ENCODE results near the gene NEDD4. TPM values are rescaled to one million over a fixed set of nuclear protein-coding genes. Genes with fewer than 3 reads are reported as not detected.
"Not testable (repeated sequence)": the region's sequence is repeated elsewhere in the genome, so short reads cannot be mapped to it uniquely, and the experiment has no call there.

The NEDD4 gene
- total and polyA plus RNA-seq, 2 of the 4 experiments (the other 2 are of a cell fraction) = 27.4 to 80.7 TPM

GRCh38 chr15:56023160-56023559 lies 29.7 kb upstream of the NEDD4 start:
- 50% methylated on average over 2 of the region's 7 CpGs; no CpG with 5 or more reads in 1 of the 2 experiments for WGBS, 2 experiments (ENCODE audit: extremely low coverage in 2 of 2, insufficient read length in 1 of 2)
- H2BK15ac ChIP-seq (ENCODE audit: low read depth, low read length); DNase-seq; H2BK20ac ChIP-seq (ENCODE audit: low read depth, low read length); H4K8ac ChIP-seq (ENCODE audit: low read depth in 2 of 2, low read length in 2 of 2); intact Hi-C loops (cut with micrococcal nuclease); H2BK5ac ChIP-seq (ENCODE audit: low read depth, low read length, poor library complexity, severe bottlenecking); ATAC-seq (ENCODE audit: low read depth); H3K27ac ChIP-seq (ENCODE audit: insufficient read depth, low read length); H2AK9ac ChIP-seq (replicated peaks; ENCODE audit: low read depth, low read length, poor library complexity); H3K9me1 ChIP-seq (ENCODE audit: insufficient read depth, low read length); H3K36me3 ChIP-seq (ENCODE audit: control insufficient read depth, insufficient read depth, low read length); H3K27me3 ChIP-seq (ENCODE audit: control insufficient read depth, insufficient read depth, low read length); H3K18ac ChIP-seq (ENCODE audit: low read depth, low read length); H4K20me1 ChIP-seq (ENCODE audit: insufficient read depth, low read length); H2BK120ac ChIP-seq (ENCODE audit: low read depth, low read length); H3K23ac ChIP-seq (ENCODE audit: low read depth, low read length); H3K4me1 ChIP-seq (ENCODE audit: control insufficient read depth, insufficient read depth, low read length); H3K79me1 ChIP-seq (ENCODE audit: low read depth in 1 of 2, low read length in 2 of 2); H4K5ac ChIP-seq (ENCODE audit: low read depth, low read length); H4K91ac ChIP-seq (ENCODE audit: insufficient read depth, low read depth, low read length); in situ Hi-C loops (cut with MboI; ENCODE audit: low sequenced_read_pairs); H2AFZ ChIP-seq (replicated peaks; ENCODE audit: low read length, poor library complexity); POLR2A ChIA-PET (ENCODE audit: unreplicated experiment); H3K9ac ChIP-seq (ENCODE audit: low read depth, low read length); H2AK5ac ChIP-seq (ENCODE audit: low read depth, low read length); H3K4ac ChIP-seq (ENCODE audit: low read depth, low read length); H3K4me3 ChIP-seq (ENCODE audit: insufficient read depth, low read depth, low read length); H3K14ac ChIP-seq (replicated peaks; ENCODE audit: low read depth, low read length); H3K56ac ChIP-seq (ENCODE audit: extremely low read depth, insufficient read depth, low read length); H3K9me3 ChIP-seq (ENCODE audit: control insufficient read depth, insufficient read depth, low read length); dilution Hi-C loops (cut with HindIII; ENCODE audit: low sequenced_read_pairs, unreplicated experiment); H3K4me2 ChIP-seq (ENCODE audit: low read depth, low read length); BruUV-seq (replicated peaks): not testable (repeated sequence)
- CTCF ChIA-PET = interaction anchor here (0.6 to 0.7 kb wide), 2 partner anchors 21 to 31 kb away, joined by 4 to 6 read pairs; no protein-coding TSS in a partner anchor

Data from IMR-90 (cell line).